Gastroesophageal sphincter (tissue), 3 donors: ENCODE measurements around the gene THSD4.

Experiments
- CTCF ChIP-seq, 4 experiments: fragments of 200-600 bp in 2 of 4; fragments of 450-650 bp in 2 of 4; sonication (generic) in 1 of 4; IDR thresholded peaks; one replicate each; pipeline ENCODE4 v1.5.1; 2017 to 2019; ENCODE audit warnings: antibody characterized with exemption in 4 of 4, mild to moderate bottlenecking in 2 of 4, moderate library complexity in 2 of 4
- EP300 ChIP-seq: sonication (generic); formaldehyde crosslinking; IDR thresholded peaks from one replicate; pipeline ENCODE4 v1.6.1; 2017; ENCODE audit warnings: antibody characterized with exemption, mild to moderate bottlenecking
- POLR2A ChIP-seq, 2 donors: fragments of 450-650 bp; IDR thresholded peaks; one replicate each; pipeline ENCODE4 v1.6.1; 2017; ENCODE audit warnings: antibody characterized with exemption in 2 of 2, mild to moderate bottlenecking in 2 of 2, moderate library complexity in 1 of 2
- POLR2AphosphoS5 ChIP-seq: sonication (generic); formaldehyde crosslinking; IDR thresholded peaks from one replicate; pipeline ENCODE4 v1.6.1; 2017; ENCODE audit warnings: antibody characterized with exemption

DNA sequence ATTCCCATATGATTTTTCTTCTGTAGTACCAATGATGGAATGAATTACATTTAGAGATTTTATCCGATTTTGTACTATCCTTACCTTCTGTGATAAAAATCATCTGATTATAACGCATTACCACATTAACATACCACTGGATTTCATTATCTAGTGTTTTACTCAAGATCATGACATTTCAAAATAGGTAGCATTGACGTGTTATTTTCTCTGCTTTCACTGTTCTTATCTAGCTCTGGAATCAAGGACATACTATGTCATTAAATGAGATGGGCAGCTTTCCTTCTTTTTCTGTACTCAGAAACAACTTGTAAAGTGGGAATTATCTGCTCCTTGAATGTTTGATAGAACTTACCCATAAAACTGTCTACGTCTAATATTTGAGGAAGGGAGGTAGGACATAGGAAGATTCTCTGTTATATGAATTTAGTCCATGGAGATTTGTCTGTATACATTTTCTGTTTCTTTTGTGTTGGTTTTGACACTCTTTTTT lies 511.4 kb downstream of the THSD4 start:
- TF ChIP-seq POLR2A (IDR thresholded peaks at IDR 0.05) (no peak), CTCF (IDR thresholded peaks at IDR 0.05) (no peak), POLR2AphosphoS5 (no peak), EP300 (no peak)
